HG03108 (cell line): Measurements from ENCODE around the gene FABP6.
"Not testable (repeated sequence)": the region's sequence is repeated elsewhere in the genome, so short reads cannot be mapped to it uniquely, and the experiment has no call there.

Experiments
- ATAC-seq: cut with Tn5 transposase; IDR thresholded peaks from one replicate; pipeline ENCODE4 v1.9.1; 2021; ENCODE audit warnings: moderate library complexity; ENCODE audit not compliant: unreplicated experiment

The FABP6 gene

GRCh38 chr5:160229190-160229742 is at the start of gene FABP6:
FABP6 (plus strand) TSS chr5:160229506; CDS start chr5:160229558, 52 bp downstream.
- ATAC-seq = no peak

- ATAC-seq = no peak
These were observed 48.4 kb upstream of the FABP6 start for GRCh38 chr5:160180931-160181330.

GRCh38 chr5:160181965-160182622 is 47.2 kb upstream of the FABP6 start:
- no peak for ATAC-seq

- no peak for ATAC-seq
These were observed 46.2 kb upstream of the FABP6 start for GRCh38 chr5:160183075-160183474.

- no peak for ATAC-seq
These were observed 43.5 kb upstream of the FABP6 start for GRCh38 chr5:160185626-160186360.

- ATAC-seq = no peak
These were observed 42.8 kb upstream of the FABP6 start for GRCh38 chr5:160186480-160186879.

GRCh38 chr5:160187091-160187490 is 42.2 kb upstream of the FABP6 start:
- ATAC-seq = no peak

GRCh38 chr5:160188141-160189015 is 40.9 kb upstream of the FABP6 start:
- ATAC-seq = no peak

GRCh38 chr5:160192424-160192823 is 36.9 kb upstream of the FABP6 start:
- ATAC-seq = no peak

- ATAC-seq = not testable (repeated sequence)
These were observed 36.2 kb upstream of the FABP6 start for GRCh38 chr5:160193076-160193475.

GRCh38 chr5:160193790-160194189 is 35.5 kb upstream of the FABP6 start:
- ATAC-seq = not testable (repeated sequence)

GRCh38 chr5:160197341-160198144 is 31.8 kb upstream of the FABP6 start:
- no peak for ATAC-seq

- ATAC-seq = no peak
These were observed 31.2 kb upstream of the FABP6 start for GRCh38 chr5:160198146-160198545.

- ATAC-seq = no peak
These were observed 30.4 kb upstream of the FABP6 start for GRCh38 chr5:160198841-160199409.

- peak; percentile 97 for ATAC-seq
These were observed 29.8 kb upstream of the FABP6 start for GRCh38 chr5:160199410-160199911.

- ATAC-seq = no peak
These were observed 22.2 kb upstream of the FABP6 start for GRCh38 chr5:160207061-160207460.

- no peak for ATAC-seq
These were observed 19.4 kb upstream of the FABP6 start for GRCh38 chr5:160209917-160210316.

- no peak for ATAC-seq
These were observed 18.7 kb upstream of the FABP6 start for GRCh38 chr5:160210606-160211005.

- ATAC-seq = no peak
These were observed 18.0 kb upstream of the FABP6 start for GRCh38 chr5:160211352-160211751.

GRCh38 chr5:160213537-160213936 is 15.8 kb upstream of the FABP6 start:
- ATAC-seq = no peak
